ENCODE measurements around the gene EPS8L2. TPM values are rescaled to one million over a fixed set of nuclear protein-coding genes. Genes with fewer than 3 reads are reported as not detected.

Gene EPS8L2
- total RNA-seq, 1 donor from 2014 or later = 129 TPM

GRCh38 chr11:694563-695287 is 11.3 kb upstream of the EPS8L2 start, which contains the start of gene DEAF1:
Gene DEAF1 (minus strand): TSS chr11:695222. CDS start chr11:695047, 175 bp downstream.
- Mint-ChIP-seq H3K9me3 (ENCODE audit: unreplicated experiment) (no peaks in the 10 kb centered on the region), H3K4me3 (ENCODE audit: unreplicated experiment) (peak within 1 kb of the TSS; percentile 91), H3K36me3 (ENCODE audit: low read depth, unreplicated experiment) (peaks cover 7% of the 10 kb centered on the region), H3K27ac (ENCODE audit: unreplicated experiment) (peak within 1 kb of the TSS; percentile 96), H3K4me1 (ENCODE audit: low read depth, unreplicated experiment) (peaks cover 47% of the 10 kb centered on the region), H3K27me3 (ENCODE audit: low read depth, unreplicated experiment) (no peaks in the 10 kb centered on the region)
- H4K20me1 ChIP-seq (ENCODE audit: insufficient read depth, low read length) = peaks cover 57% of the 10 kb centered on the region
- peak within 1 kb of the TSS; percentile 100 for H3K27ac ChIP-seq (ENCODE audit: low read depth, low read length)
- H3K9me3 ChIP-seq (ENCODE audit: insufficient read depth, low read depth, low read length) = no peaks in the 10 kb centered on the region
- peak; percentile 77 for DNase-seq (ENCODE audit: low read depth)
- peaks cover 39% of the 10 kb centered on the region for H3K4me1 ChIP-seq (ENCODE audit: insufficient read depth, low read length)
- H3K79me2 ChIP-seq (ENCODE audit: insufficient read depth, low read length) = peaks cover 60% of the 10 kb centered on the region
- peak within 1 kb of the TSS; percentile 99 for H2AFZ ChIP-seq (ENCODE audit: low read depth, low read length)
- peak within 1 kb of the TSS; percentile 72 for H3K4me3 ChIP-seq (ENCODE audit: insufficient read depth, low read depth, low read length)
- FAIRE-seq = no peak
- peaks cover under 1% of the 10 kb centered on the region for H3K36me3 ChIP-seq (ENCODE audit: insufficient read depth, low read length)
- TF ChIP-seq EZH2 (IDR thresholded peaks at IDR 0.05; ENCODE audit: insufficient read depth, low read length) = no peak
- TF ChIP-seq CTCF (IDR thresholded peaks at IDR 0.05; ENCODE audit: insufficient read depth, low read depth, low read length) = no peak
- no peaks in the 10 kb centered on the region for H3K27me3 ChIP-seq (ENCODE audit: insufficient read depth, low read length)
- H3K4me2 ChIP-seq (ENCODE audit: low read length) = peak within 1 kb of the TSS; percentile 93
- H3K9ac ChIP-seq (ENCODE audit: low read length) = peak within 1 kb of the TSS; percentile 100

- Mint-ChIP-seq H3K4me1 (ENCODE audit: low read depth, unreplicated experiment) (peaks cover 50% of the 10 kb centered on the region), H3K27me3 (ENCODE audit: low read depth, unreplicated experiment) (no peaks in the 10 kb centered on the region), H3K4me3 (ENCODE audit: unreplicated experiment) (peak overlapping the region; percentile 91), H3K9me3 (ENCODE audit: unreplicated experiment) (no peaks in the 10 kb centered on the region), H3K27ac (ENCODE audit: unreplicated experiment) (peak overlapping the region; percentile 77), H3K36me3 (ENCODE audit: low read depth, unreplicated experiment) (peaks cover 7% of the 10 kb centered on the region)
- Histone ChIP-seq H4K20me1 (ENCODE audit: insufficient read depth, low read length) (peaks cover 58% of the 10 kb centered on the region), H3K4me2 (ENCODE audit: low read length) (peak overlapping the region; percentile 93), H3K36me3 (ENCODE audit: insufficient read depth, low read length) (peaks cover 3% of the 10 kb centered on the region), H2AFZ (ENCODE audit: low read depth, low read length) (peak overlapping the region; percentile 99), H3K27ac (ENCODE audit: low read depth, low read length) (peak overlapping the region; percentile 100), H3K4me1 (ENCODE audit: insufficient read depth, low read length) (peaks cover 36% of the 10 kb centered on the region), H3K9ac (ENCODE audit: low read length) (peak overlapping the region; percentile 100), H3K4me3 (ENCODE audit: insufficient read depth, low read depth, low read length) (peak overlapping the region; percentile 72), H3K9me3 (ENCODE audit: insufficient read depth, low read depth, low read length) (no peaks in the 10 kb centered on the region), H3K27me3 (ENCODE audit: insufficient read depth, low read length) (no peaks in the 10 kb centered on the region), H3K79me2 (ENCODE audit: insufficient read depth, low read length) (peaks cover 63% of the 10 kb centered on the region)
- DNase-seq (ENCODE audit: low read depth) (no peak), FAIRE-seq (peak; percentile 96)
- TF ChIP-seq CTCF (IDR thresholded peaks at IDR 0.05; ENCODE audit: insufficient read depth, low read depth, low read length) = no peak
- TF ChIP-seq EZH2 (IDR thresholded peaks at IDR 0.05; ENCODE audit: insufficient read depth, low read length) = no peak
These were observed 10.8 kb upstream of the EPS8L2 start for GRCh38 chr11:695288-695537.

Measured in astrocyte (in vitro differentiated cells and primary cell).